OCI-LY1 (cell line): Measurements from ENCODE around the gene PID1.

ENCODE experiments used
- H2AFZ ChIP-seq: fragments of 200-600 bp; sonication (generic), shearing (Covaris generic); 2 replicates; pipeline ENCODE4 v1.6.0; 2014; ENCODE audit warnings: antibody characterized with exemption, mild to moderate bottlenecking, low read length
- H3F3A ChIP-seq: fragments of 200-600 bp; sonication (generic), shearing (Covaris generic); 2 replicates; pipeline ENCODE4 v1.6.0; 2014; ENCODE audit warnings: mild to moderate bottlenecking, antibody characterized with exemption, low read length, moderate library complexity; ENCODE audit not compliant: insufficient read depth
- H3K27ac ChIP-seq: fragments of 200-600 bp; sonication (generic); 2 replicates; pipeline ENCODE4 v1.5.1; 2014; ENCODE audit warnings: low read length, mixed run types, mild to moderate bottlenecking, low read depth; ENCODE audit not compliant: poor library complexity, severe bottlenecking
- H3K27me3 ChIP-seq: fragments of 200-600 bp; sonication (generic); 2 replicates; pipeline ENCODE4 v1.6.0; 2014; ENCODE audit warnings: antibody characterized with exemption, mild to moderate bottlenecking, low read length, moderate library complexity; ENCODE audit not compliant: insufficient read depth
- H3K36me3 ChIP-seq: fragments of 200-600 bp; sonication (generic); 2 replicates; pipeline ENCODE4 v1.6.1; 2014; ENCODE audit warnings: mild to moderate bottlenecking, antibody characterized with exemption, low read length, moderate library complexity, mixed read lengths; ENCODE audit not compliant: insufficient read depth
- H3K4me1 ChIP-seq: fragments of 200-600 bp; sonication (generic); 2 replicates; pipeline ENCODE4 v1.5.1; 2014; ENCODE audit warnings: mild to moderate bottlenecking, low read length, moderate library complexity; ENCODE audit not compliant: insufficient read depth, severe bottlenecking
- H3K4me2 ChIP-seq: fragments of 200-600 bp; sonication (generic), shearing (Covaris generic); 2 replicates; pipeline ENCODE4 v1.6.1; 2014; ENCODE audit warnings: low read length
- H3K4me3 ChIP-seq: fragments of 200-600 bp; sonication (generic); 2 replicates; pipeline ENCODE4 v1.5.1; 2014; ENCODE audit warnings: low read length, low read depth, mild to moderate bottlenecking, mixed read lengths; ENCODE audit not compliant: poor library complexity, severe bottlenecking
- H3K79me2 ChIP-seq: fragments of 200-600 bp; shearing (Covaris generic); 2 replicates; pipeline ENCODE4 v1.6.1; 2016; ENCODE audit warnings: mixed run types, low read length, mixed read lengths; ENCODE audit not compliant: insufficient read depth
- H3K9ac ChIP-seq: fragments of 200-600 bp; sonication (generic), shearing (Covaris generic); 2 replicates; pipeline ENCODE4 v1.6.1; 2014; ENCODE audit warnings: mild to moderate bottlenecking, low read length, mixed read lengths
- H3K9me2 ChIP-seq: fragments of 200-600 bp; sonication (generic), shearing (Covaris generic); 2 replicates; pipeline ENCODE4 v1.6.1; 2014; ENCODE audit warnings: low read depth, mild to moderate bottlenecking, low read length, mixed read lengths
- H3K9me3 ChIP-seq: fragments of 200-600 bp; shearing (Covaris generic); 2 replicates; pipeline ENCODE4 v1.6.1; 2014; ENCODE audit warnings: low read length, mixed read lengths
- H4K20me1 ChIP-seq: fragments of 200-600 bp; sonication (generic), shearing (Covaris generic); 2 replicates; pipeline ENCODE4 v1.6.0; 2016; ENCODE audit warnings: mild to moderate bottlenecking, low read length; ENCODE audit not compliant: insufficient read depth
- EZH2 ChIP-seq: fragments of 200-600 bp; sonication (generic), shearing (Covaris generic); IDR thresholded peaks from 2 replicates; pipeline ENCODE4 v1.8.0; 2017; ENCODE audit warnings: borderline replicate concordance, mixed run types, mild to moderate bottlenecking, antibody characterized with exemption, low read length, moderate library complexity, mixed read lengths
- TF ChIP-seq, protein P1 (sequence below): fragments of 200-600 bp; sonication (generic), shearing (Covaris generic); IDR thresholded peaks from 2 replicates; pipeline ENCODE4 v1.5.1; 2017; ENCODE audit warnings: mild to moderate bottlenecking, antibody characterized with exemption, low read length, moderate library complexity, mixed read lengths

Gene PID1

DNA sequence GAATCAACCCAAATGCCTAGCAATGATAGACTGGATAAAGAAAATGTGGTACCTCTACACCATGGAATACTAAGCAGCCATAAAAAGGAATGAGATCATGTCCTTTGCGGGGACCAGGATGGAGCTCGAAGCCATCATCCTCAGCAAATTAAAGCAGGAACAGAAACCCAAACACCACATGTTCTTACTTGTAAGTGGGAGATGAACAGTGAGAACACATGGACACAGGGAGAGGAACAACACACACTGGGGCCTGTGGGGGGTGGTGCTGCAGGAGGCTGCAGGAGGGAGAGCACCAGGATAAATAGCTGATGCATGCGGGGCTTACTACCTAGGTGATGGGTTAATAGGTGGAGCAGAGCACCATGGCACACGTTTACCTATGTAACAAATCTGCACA, 8.4 kb upstream of the PID1 start:
- H3K4me3 ChIP-seq, result no peak overlapping the region
- no peak overlapping the region for H3K27ac ChIP-seq
- no peaks in the 10 kb centered on the region for H3K36me3 ChIP-seq
- no peaks in the 10 kb centered on the region for H3K4me1 ChIP-seq
- H2AFZ ChIP-seq, result no peak overlapping the region
- H3K79me2 ChIP-seq, result no peaks in the 10 kb centered on the region
- no peak for TF ChIP-seq EZH2
- TF ChIP-seq, protein P1, sequence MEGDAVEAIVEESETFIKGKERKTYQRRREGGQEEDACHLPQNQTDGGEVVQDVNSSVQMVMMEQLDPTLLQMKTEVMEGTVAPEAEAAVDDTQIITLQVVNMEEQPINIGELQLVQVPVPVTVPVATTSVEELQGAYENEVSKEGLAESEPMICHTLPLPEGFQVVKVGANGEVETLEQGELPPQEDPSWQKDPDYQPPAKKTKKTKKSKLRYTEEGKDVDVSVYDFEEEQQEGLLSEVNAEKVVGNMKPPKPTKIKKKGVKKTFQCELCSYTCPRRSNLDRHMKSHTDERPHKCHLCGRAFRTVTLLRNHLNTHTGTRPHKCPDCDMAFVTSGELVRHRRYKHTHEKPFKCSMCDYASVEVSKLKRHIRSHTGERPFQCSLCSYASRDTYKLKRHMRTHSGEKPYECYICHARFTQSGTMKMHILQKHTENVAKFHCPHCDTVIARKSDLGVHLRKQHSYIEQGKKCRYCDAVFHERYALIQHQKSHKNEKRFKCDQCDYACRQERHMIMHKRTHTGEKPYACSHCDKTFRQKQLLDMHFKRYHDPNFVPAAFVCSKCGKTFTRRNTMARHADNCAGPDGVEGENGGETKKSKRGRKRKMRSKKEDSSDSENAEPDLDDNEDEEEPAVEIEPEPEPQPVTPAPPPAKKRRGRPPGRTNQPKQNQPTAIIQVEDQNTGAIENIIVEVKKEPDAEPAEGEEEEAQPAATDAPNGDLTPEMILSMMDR, result no peak
- no peaks in the 10 kb centered on the region for H3K9me3 ChIP-seq
- no peak overlapping the region for H3K4me2 ChIP-seq
- no peak overlapping the region for H3K9ac ChIP-seq
- no peaks in the 10 kb centered on the region for H3K27me3 ChIP-seq
- no peaks in the 10 kb centered on the region for H3K9me2 ChIP-seq
- no peaks in the 10 kb centered on the region for H4K20me1 ChIP-seq
- H3F3A ChIP-seq, result no peaks in the 10 kb centered on the region

DNA sequence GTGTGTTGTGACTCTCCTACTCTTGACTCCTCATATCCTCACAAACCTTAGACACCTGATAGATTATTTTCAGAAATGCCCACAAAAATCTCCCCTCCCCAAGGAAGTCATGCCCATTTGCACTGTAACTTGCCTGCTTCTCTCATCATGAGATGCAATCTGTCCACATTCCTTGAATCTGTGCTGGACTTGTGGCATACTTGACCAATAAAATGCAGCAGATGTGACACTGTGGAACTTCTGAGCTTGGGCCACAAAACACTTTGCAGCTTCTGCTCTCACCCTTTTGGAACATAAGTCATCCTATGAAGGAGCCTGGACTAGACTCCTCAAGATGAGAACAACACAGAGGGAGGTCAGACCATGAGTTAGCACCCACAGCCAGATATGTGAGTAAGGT, 4.4 kb upstream of the PID1 start:
- Histone ChIP-seq H3K4me1 (no peaks in the 10 kb centered on the region), H3K27ac (no peak overlapping the region), H3K27me3 (no peaks in the 10 kb centered on the region), H3K4me3 (no peak overlapping the region), H3K9ac (no peak overlapping the region), H3K9me2 (no peaks in the 10 kb centered on the region), H3F3A (no peaks in the 10 kb centered on the region), H2AFZ (no peak overlapping the region), H3K4me2 (no peak overlapping the region), H3K9me3 (no peaks in the 10 kb centered on the region), H3K79me2 (no peaks in the 10 kb centered on the region), H4K20me1 (no peaks in the 10 kb centered on the region), H3K36me3 (no peaks in the 10 kb centered on the region)
- TF ChIP-seq, protein P1, result no peak
- no peak for TF ChIP-seq EZH2

DNA sequence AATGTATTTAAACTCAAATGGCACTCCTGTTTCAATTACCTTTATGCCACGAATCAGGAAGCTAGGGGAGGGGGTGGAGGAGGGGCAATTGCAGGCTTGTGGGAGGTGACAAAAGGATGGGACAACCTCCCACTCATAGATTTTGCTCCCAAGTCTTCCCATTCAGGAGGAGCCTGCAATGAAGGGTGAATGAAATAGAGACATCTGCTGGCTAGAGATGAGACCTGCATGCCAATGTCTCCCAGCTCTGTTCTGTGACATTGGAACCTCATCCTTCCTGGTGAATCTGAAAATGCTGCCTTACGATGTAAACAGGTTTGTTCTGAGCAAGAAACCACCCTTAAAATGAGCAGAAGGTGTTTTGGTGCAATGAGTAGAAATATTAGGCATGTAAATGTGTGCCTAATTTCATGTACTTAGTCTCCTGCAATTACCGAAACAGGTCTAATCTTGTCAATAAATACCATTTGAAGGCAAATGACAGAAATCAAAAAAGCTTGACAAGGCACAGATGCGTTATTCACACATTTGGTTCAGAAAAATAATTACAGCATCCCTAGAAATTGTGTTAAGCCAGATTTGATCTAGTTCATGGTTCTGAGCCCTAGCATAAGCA, 2.7 kb upstream of the PID1 start:
- Histone ChIP-seq H3K9me2 (no peaks in the 10 kb centered on the region), H3F3A (no peaks in the 10 kb centered on the region), H2AFZ (no peak overlapping the region), H3K36me3 (no peaks in the 10 kb centered on the region), H3K4me1 (no peaks in the 10 kb centered on the region), H3K27ac (no peak overlapping the region), H3K9me3 (no peaks in the 10 kb centered on the region), H4K20me1 (no peaks in the 10 kb centered on the region), H3K4me3 (no peak overlapping the region), H3K27me3 (no peaks in the 10 kb centered on the region), H3K9ac (no peak overlapping the region), H3K79me2 (no peaks in the 10 kb centered on the region), H3K4me2 (no peak overlapping the region)
- TF ChIP-seq EZH2, result no peak
- TF ChIP-seq, protein P1, result peak; percentile 79
